ENCODE results near the gene TVP23A.

DNA sequence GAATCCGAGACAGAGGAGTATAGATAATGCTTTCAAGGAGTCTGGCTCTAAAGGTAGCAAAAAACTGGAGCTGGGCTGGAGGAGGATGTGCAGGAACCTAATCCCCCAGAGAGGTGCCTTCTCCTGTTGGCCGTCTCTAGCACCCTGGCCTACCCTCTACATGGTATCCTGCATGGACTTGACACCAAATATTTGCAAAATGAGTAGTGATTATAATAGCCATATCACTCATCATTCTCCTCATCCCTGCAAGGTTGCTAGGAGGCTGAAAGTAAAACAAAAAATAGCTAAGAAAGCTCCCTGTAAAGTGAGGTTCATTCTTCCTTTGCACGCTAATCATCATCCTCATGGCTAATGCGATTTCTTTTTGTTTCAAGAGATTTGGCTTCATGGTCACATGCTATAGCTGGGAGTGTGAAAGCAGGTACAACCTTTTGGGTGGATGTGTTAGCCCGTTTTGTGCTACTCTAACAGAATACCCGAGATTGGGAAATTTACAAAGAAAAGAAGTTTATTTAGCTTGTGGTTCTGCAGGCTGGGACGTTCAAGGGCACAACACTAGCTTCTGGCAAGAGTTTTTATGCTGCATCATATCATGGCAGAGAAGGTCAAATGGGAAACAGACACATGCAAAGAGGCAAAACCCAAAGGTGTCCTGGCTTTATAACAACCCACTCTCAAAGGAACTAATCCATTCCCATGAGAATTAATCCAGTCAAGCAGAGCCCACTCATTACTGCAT is 31.3 kb upstream of the TVP23A start:
- TF ChIP-seq CREB1 (IDR thresholded peaks at IDR 0.05; ENCODE audit: low read depth) (no peak), CEBPB (IDR thresholded peaks at IDR 0.05) (no peak), EP300 (IDR thresholded peaks at IDR 0.05; ENCODE audit: borderline replicate concordance) (no peak)
